ENCODE measurements around the gene NRG2.

NRG2 gene

DNA sequence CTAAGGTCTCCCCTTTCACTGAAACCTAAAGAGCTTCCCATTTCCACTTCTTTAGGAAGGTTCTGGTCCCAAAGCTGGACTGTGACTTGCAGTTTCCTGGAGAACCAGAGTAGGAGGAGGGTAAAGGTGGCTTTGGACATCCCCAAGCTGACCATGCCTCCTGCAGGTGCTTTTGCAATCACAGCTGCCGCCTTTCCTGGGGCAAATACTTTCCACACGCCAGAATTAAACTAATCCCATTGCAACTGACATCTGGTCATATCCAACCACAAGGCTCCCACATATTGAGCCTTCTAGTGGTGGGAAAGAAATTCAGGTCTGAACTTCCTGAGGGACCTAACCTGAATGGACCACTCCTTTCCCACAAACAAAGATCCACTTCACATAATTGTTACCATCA is 92.7 kb downstream of the NRG2 start:
- H3K36me3 ChIP-seq (ENCODE audit: control insufficient read depth in 2 of 2, insufficient read depth in 2 of 2, low read length in 2 of 2), result no peaks in the 10 kb centered on the region
- H3K27me3 ChIP-seq (ENCODE audit: control insufficient read depth in 1 of 2, insufficient read depth in 2 of 2, low read length in 2 of 2), result peaks cover 0 to 4% of the 10 kb centered on the region in 2 donors
- H3K9me3 ChIP-seq (ENCODE audit: control insufficient read depth in 2 of 2, low read length in 2 of 2), result no peaks in the 10 kb centered on the region
- H3K27ac ChIP-seq (ENCODE audit: low read length), result no peak overlapping the region
- H3K4me3 ChIP-seq (ENCODE audit: low read length in 2 of 2), result no peak overlapping the region
- H3K9ac ChIP-seq (ENCODE audit: low read length in 2 of 2), result no peak overlapping the region
- H3K4me1 ChIP-seq (ENCODE audit: control insufficient read depth, insufficient read depth, low read length), result no peaks in the 10 kb centered on the region

DNA sequence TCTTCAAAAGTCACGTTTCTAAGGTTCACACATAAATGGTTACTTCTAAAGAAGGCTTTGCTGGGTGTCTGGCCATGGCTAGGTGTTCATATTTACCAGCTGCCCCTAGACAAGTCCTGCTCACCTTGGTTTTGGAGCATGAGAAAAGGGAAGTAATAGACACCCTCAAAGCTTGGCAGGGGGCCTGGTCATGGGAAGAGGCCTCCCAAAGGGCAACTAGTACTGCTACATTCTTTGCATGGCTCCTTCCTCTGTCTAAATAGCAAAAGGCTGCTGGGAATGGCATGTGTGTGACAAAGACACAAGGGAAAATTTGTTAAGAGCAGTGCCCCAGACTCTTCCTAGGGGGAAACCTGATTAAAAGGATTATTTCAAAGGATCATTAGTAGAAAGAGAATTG is 93.4 kb downstream of the NRG2 start:
- Histone ChIP-seq H3K36me3 (ENCODE audit: control insufficient read depth in 2 of 2, insufficient read depth in 2 of 2, low read length in 2 of 2) (no peaks in the 10 kb centered on the region), H3K9me3 (ENCODE audit: control insufficient read depth in 2 of 2, low read length in 2 of 2) (no peaks in the 10 kb centered on the region), H3K9ac (ENCODE audit: low read length in 2 of 2) (no peak overlapping the region), H3K27ac (ENCODE audit: low read length) (no peak overlapping the region), H3K27me3 (ENCODE audit: control insufficient read depth in 1 of 2, insufficient read depth in 2 of 2, low read length in 2 of 2) (peaks cover 0 to 4% of the 10 kb centered on the region in 2 donors), H3K4me1 (ENCODE audit: control insufficient read depth, insufficient read depth, low read length) (no peaks in the 10 kb centered on the region), H3K4me3 (ENCODE audit: low read length in 2 of 2) (no peak overlapping the region)

- H3K9me3 ChIP-seq (ENCODE audit: control insufficient read depth in 2 of 2, low read length in 2 of 2), result no peaks in the 10 kb centered on the region
- no peak overlapping the region for H3K9ac ChIP-seq (ENCODE audit: low read length in 2 of 2)
Observed at GRCh38 chr5:139947727-139948126, 95.4 kb downstream of the NRG2 start.

GRCh38 chr5:139946440-139946839 is 96.7 kb downstream of the NRG2 start:
- Histone ChIP-seq H3K4me1 (ENCODE audit: control insufficient read depth, insufficient read depth, low read length) (no peaks in the 10 kb centered on the region), H3K4me3 (ENCODE audit: low read length in 2 of 2) (no peak overlapping the region), H3K9ac (ENCODE audit: low read length in 2 of 2) (no peak overlapping the region)

More at GRCh38 chr5:139947727-139948126, 95.4 kb downstream of the NRG2 start:
- peaks cover 0 to 4% of the 10 kb centered on the region in 2 donors for H3K27me3 ChIP-seq (ENCODE audit: control insufficient read depth in 1 of 2, insufficient read depth in 2 of 2, low read length in 2 of 2)
- no peak overlapping the region for H3K27ac ChIP-seq (ENCODE audit: low read length)
- no peak overlapping the region for H3K4me3 ChIP-seq (ENCODE audit: low read length in 2 of 2)
- no peaks in the 10 kb centered on the region for H3K36me3 ChIP-seq (ENCODE audit: control insufficient read depth in 2 of 2, insufficient read depth in 2 of 2, low read length in 2 of 2)
- no peaks in the 10 kb centered on the region for H3K4me1 ChIP-seq (ENCODE audit: control insufficient read depth, insufficient read depth, low read length)

DNA sequence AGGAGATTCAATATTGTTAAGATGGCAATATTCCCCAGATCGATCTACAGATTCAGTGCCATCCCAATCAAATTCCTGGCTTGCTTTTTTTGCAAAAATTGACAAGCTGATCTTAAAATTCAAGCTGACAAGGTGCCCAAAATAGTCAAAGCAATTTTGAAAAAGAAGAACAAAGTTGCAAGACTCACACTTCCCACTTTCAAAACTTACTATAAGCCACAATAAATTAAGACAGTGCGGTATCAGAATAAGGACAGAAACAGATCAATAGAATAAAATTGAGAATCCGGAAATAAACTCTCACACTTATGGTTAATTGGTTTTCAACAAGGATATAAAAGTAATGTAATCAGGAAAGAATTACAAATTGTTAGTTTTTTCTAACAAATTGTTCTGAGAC is 97.1 kb downstream of the NRG2 start:
- H3K27ac ChIP-seq (ENCODE audit: low read length), result no peak overlapping the region
- no peaks in the 10 kb centered on the region for H3K36me3 ChIP-seq (ENCODE audit: control insufficient read depth in 2 of 2, insufficient read depth in 2 of 2, low read length in 2 of 2)
- no peaks in the 10 kb centered on the region for H3K4me1 ChIP-seq (ENCODE audit: control insufficient read depth, insufficient read depth, low read length)
- no peaks in the 10 kb centered on the region for H3K9me3 ChIP-seq (ENCODE audit: control insufficient read depth in 2 of 2, low read length in 2 of 2)
- H3K4me3 ChIP-seq (ENCODE audit: low read length in 2 of 2), result no peak overlapping the region
- no peak overlapping the region for H3K9ac ChIP-seq (ENCODE audit: low read length in 2 of 2)
- H3K27me3 ChIP-seq (ENCODE audit: control insufficient read depth in 1 of 2, insufficient read depth in 2 of 2, low read length in 2 of 2), result peaks cover 0 to 4% of the 10 kb centered on the region in 2 donors

More at GRCh38 chr5:139946440-139946839, 96.7 kb downstream of the NRG2 start:
- Histone ChIP-seq H3K9me3 (ENCODE audit: control insufficient read depth in 2 of 2, low read length in 2 of 2) (no peaks in the 10 kb centered on the region), H3K36me3 (ENCODE audit: control insufficient read depth in 2 of 2, insufficient read depth in 2 of 2, low read length in 2 of 2) (no peaks in the 10 kb centered on the region), H3K27me3 (ENCODE audit: control insufficient read depth in 1 of 2, insufficient read depth in 2 of 2, low read length in 2 of 2) (peaks cover 0 to 4% of the 10 kb centered on the region in 2 donors), H3K27ac (ENCODE audit: low read length) (no peak overlapping the region)

DNA sequence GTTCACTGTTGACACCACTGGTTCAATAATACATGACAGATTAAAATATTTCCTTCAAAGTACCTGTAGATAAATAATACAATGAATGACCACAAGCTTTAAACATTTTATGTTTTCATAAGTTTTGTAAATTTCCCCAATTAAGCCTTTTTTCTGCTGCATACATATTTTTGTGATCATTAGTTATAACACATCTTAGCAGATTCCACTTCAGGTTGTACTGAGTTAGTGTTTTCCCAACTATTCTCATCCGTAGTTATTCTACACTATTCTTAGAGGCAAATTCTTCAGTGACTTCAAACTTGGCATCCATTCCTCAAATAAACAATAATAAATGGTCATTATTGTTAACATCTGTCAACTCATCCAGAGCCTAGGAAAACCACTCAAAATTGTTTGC is 100.9 kb downstream of the NRG2 start:
- H3K4me3 ChIP-seq (ENCODE audit: low read length in 2 of 2), result no peak overlapping the region
- H3K4me1 ChIP-seq (ENCODE audit: control insufficient read depth, insufficient read depth, low read length), result no peaks in the 10 kb centered on the region
- H3K9me3 ChIP-seq (ENCODE audit: control insufficient read depth in 2 of 2, low read length in 2 of 2), result no peaks in the 10 kb centered on the region
- H3K27ac ChIP-seq (ENCODE audit: low read length), result no peak overlapping the region
- no peaks in the 10 kb centered on the region for H3K36me3 ChIP-seq (ENCODE audit: control insufficient read depth in 2 of 2, insufficient read depth in 2 of 2, low read length in 2 of 2)
- H3K9ac ChIP-seq (ENCODE audit: low read length in 2 of 2), result no peak overlapping the region
- H3K27me3 ChIP-seq (ENCODE audit: control insufficient read depth in 1 of 2, insufficient read depth in 2 of 2, low read length in 2 of 2), result no peaks in the 10 kb centered on the region

- H3K9me3 ChIP-seq (ENCODE audit: control insufficient read depth in 2 of 2, low read length in 2 of 2), result no peaks in the 10 kb centered on the region
- H3K9ac ChIP-seq (ENCODE audit: low read length in 2 of 2), result no peak overlapping the region
- no peak overlapping the region for H3K27ac ChIP-seq (ENCODE audit: low read length)
- peaks cover 0 to 2% of the 10 kb centered on the region in 2 donors for H3K36me3 ChIP-seq (ENCODE audit: control insufficient read depth in 2 of 2, insufficient read depth in 2 of 2, low read length in 2 of 2)
- H3K4me3 ChIP-seq (ENCODE audit: low read length in 2 of 2), result no peak overlapping the region
- peaks cover 2% of the 10 kb centered on the region for H3K4me1 ChIP-seq (ENCODE audit: control insufficient read depth, insufficient read depth, low read length)
- H3K27me3 ChIP-seq (ENCODE audit: control insufficient read depth in 1 of 2, insufficient read depth in 2 of 2, low read length in 2 of 2), result no peaks in the 10 kb centered on the region
Observed at GRCh38 chr5:139930406-139930805, 112.7 kb downstream of the NRG2 start.

DNA sequence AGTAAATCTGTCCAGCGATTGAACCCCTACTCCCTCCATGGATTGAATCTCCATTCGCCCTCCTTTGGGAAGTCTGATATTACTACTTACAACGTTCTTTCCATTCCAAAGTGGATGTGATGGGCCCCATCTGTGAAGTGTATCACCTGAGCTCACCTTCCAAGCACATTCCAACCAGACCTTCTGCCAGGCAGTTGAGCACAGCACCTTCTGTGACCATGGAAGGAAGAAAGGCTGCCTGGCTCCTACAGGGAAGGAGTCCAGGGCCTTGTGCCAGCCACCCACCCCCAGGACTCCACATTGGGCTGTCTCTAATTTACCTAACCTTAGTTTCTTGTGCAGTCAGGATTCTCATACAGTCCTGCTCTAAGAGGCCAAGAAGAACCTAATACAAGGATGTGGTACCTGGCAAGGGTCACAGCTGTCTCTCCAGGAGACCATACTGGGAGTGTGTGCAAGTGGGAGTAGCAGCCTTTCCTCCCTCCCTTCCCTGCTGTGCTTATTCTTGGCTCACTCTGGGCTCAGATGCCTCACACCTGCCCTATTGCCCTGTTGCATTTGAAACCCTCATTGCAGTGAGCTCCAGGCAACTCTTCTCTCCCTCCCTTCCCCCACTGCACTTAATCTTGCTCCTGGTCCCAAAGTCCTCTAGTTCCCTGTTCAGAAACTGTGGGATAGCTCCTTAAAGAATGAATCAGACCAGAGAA is 116.1 kb downstream of the NRG2 start:
- Histone ChIP-seq H3K27ac (ENCODE audit: low read length) (no peak overlapping the region), H3K9ac (ENCODE audit: low read length in 2 of 2) (no peak overlapping the region), H3K4me1 (ENCODE audit: control insufficient read depth, insufficient read depth, low read length) (peaks cover 2% of the 10 kb centered on the region), H3K9me3 (ENCODE audit: control insufficient read depth in 2 of 2, low read length in 2 of 2) (no peaks in the 10 kb centered on the region), H3K27me3 (ENCODE audit: control insufficient read depth in 1 of 2, insufficient read depth in 2 of 2, low read length in 2 of 2) (no peaks in the 10 kb centered on the region), H3K4me3 (ENCODE audit: low read length in 2 of 2) (no peak overlapping the region), H3K36me3 (ENCODE audit: control insufficient read depth in 2 of 2, insufficient read depth in 2 of 2, low read length in 2 of 2) (peaks cover 0 to 2% of the 10 kb centered on the region in 2 donors)

DNA sequence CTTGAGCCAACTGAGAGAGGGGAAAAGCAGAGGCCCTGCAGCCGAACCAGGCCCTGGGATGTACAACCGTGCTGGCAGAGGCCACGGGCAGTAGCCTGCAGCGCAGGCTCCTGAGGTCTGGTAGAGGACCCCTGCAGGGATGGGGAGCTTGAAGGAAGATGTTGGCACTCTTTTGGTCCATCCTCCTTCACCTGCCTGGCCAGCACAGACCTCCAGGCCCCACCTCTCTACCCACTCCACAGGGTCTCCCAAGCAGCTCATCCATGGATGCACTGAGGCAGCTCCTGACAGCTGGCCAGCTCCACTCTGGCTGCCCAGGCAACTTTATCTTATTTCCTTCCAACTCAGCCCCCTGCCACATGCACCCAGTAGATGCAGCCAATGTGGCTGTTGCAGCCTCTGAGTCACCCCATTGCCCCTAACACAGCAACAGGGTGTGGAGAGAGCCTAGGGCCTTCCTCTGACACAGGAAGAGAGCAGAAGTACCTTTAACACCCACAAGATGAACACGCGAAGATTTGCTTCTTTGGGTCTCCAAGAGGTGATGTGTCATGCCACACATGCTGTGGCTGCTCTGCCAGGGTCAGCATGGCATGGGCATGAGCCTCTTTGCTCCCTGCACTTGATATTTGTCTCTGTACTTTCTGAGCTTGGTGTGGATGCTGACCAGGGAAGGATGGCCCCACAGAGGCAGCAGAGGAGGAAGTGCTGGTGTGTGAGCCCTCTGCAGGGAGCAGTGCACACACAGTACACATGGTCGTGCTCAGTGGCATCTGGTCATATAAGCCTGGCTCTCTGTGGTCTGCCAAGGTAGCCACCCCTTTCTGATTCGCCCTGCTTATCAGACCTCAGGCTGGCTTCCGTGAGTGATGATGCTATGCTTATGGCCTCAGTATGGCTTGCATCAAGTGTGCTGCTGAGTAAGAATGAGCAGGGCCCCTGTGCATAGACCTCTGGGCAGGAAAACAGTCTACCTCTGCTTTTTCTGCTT is 117.2 kb downstream of the NRG2 start:
- Histone ChIP-seq H3K9ac (ENCODE audit: low read length in 2 of 2) (no peak overlapping the region), H3K4me1 (ENCODE audit: control insufficient read depth, insufficient read depth, low read length) (peaks cover 2% of the 10 kb centered on the region), H3K27me3 (ENCODE audit: control insufficient read depth in 1 of 2, insufficient read depth in 2 of 2, low read length in 2 of 2) (no peaks in the 10 kb centered on the region), H3K36me3 (ENCODE audit: control insufficient read depth in 2 of 2, insufficient read depth in 2 of 2, low read length in 2 of 2) (peaks cover 0 to 2% of the 10 kb centered on the region in 2 donors), H3K4me3 (ENCODE audit: low read length in 2 of 2) (no peak overlapping the region), H3K9me3 (ENCODE audit: control insufficient read depth in 2 of 2, low read length in 2 of 2) (no peaks in the 10 kb centered on the region), H3K27ac (ENCODE audit: low read length) (no peak overlapping the region)

DNA sequence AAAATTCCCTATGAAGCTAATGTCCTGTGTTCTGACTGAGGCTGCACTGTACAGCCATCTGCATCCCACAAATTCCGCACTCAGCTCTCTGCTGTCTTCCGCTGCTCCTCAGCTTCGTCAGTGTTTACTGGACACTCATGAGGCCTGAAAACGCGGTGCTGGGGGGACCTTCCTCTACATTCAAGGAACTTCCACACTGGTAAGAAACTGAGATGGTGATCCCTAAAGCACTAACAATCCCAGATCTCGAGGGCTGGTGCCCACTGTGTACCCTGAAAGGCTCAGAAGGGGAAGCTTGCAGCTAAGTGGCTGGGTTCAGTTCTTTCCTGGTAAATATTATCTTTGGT is 117.9 kb downstream of the NRG2 start:
- Histone ChIP-seq H3K4me3 (ENCODE audit: low read length in 2 of 2) (no peak overlapping the region), H3K27ac (ENCODE audit: low read length) (no peak overlapping the region), H3K9me3 (ENCODE audit: control insufficient read depth in 2 of 2, low read length in 2 of 2) (no peaks in the 10 kb centered on the region), H3K36me3 (ENCODE audit: control insufficient read depth in 2 of 2, insufficient read depth in 2 of 2, low read length in 2 of 2) (peaks cover 0 to under 1% of the 10 kb centered on the region in 2 donors), H3K9ac (ENCODE audit: low read length in 2 of 2) (no peak overlapping the region), H3K4me1 (ENCODE audit: control insufficient read depth, insufficient read depth, low read length) (peaks cover 2% of the 10 kb centered on the region), H3K27me3 (ENCODE audit: control insufficient read depth in 1 of 2, insufficient read depth in 2 of 2, low read length in 2 of 2) (no peaks in the 10 kb centered on the region)
